MG63 (cell line): Measurements from ENCODE around the gene HDGFL2. TPM values are rescaled to one million over a fixed set of nuclear protein-coding genes. Genes with fewer than 3 reads are reported as not detected.

Experiments
- DNase-seq: peaks from one replicate; pipeline ENCODE4 v3.0.0-alpha.2; 2020
- H3K27me3 ChIP-seq: fragments of 250-450 bp; sonication (Bioruptor Pico); 2 replicates; pipeline ENCODE4 v1.5.1; 2020; ENCODE audit warnings: mild to moderate bottlenecking, moderate library complexity
- H3K36me3 ChIP-seq: fragments of 250-450 bp; sonication (Bioruptor Pico); 2 replicates; pipeline ENCODE4 v1.5.1; 2020; ENCODE audit warnings: mild to moderate bottlenecking, moderate library complexity
- H3K4me3 ChIP-seq: fragments of 250-450 bp; sonication (Bioruptor Pico); 2 replicates; pipeline ENCODE4 v1.5.1; 2020; ENCODE audit warnings: mild to moderate bottlenecking, moderate library complexity
- H3K9me3 ChIP-seq: fragments of 250-450 bp; sonication (Bioruptor Pico); 2 replicates; pipeline ENCODE4 v1.5.1; 2020; ENCODE audit warnings: mild to moderate bottlenecking, moderate library complexity
- total RNA-seq: library from RNA; depleted of rRNA; stranded (reverse); fragments of >200 nt; shearing (Covaris generic); gene quantifications from 2 replicates; pipeline ENCODE4 v1.2.3, GENCODE V29; 2014; ENCODE audit warnings: low replicate concordance

HDGFL2 gene
- total RNA-seq, 1 experiment from 2014 or later = 29.8 TPM

GRCh38 chr19:4454747-4455718, 17.1 kb upstream of the HDGFL2 start:
- Histone ChIP-seq H3K36me3 (no peaks in the 10 kb centered on the region), H3K9me3 (no peaks in the 10 kb centered on the region), H3K4me3 (no peak overlapping the region)

GRCh38 chr19:4455719-4456475, 16.2 kb upstream of the HDGFL2 start:
- Histone ChIP-seq H3K27me3 (no peaks in the 10 kb centered on the region), H3K36me3 (no peaks in the 10 kb centered on the region), H3K9me3 (no peaks in the 10 kb centered on the region), H3K4me3 (peak overlapping the region; percentile 55)
- peak; percentile 27 for DNase-seq

More at GRCh38 chr19:4454747-4455718, 17.1 kb upstream of the HDGFL2 start:
- H3K27me3 ChIP-seq = no peaks in the 10 kb centered on the region
- no peak for DNase-seq

- no peaks in the 10 kb centered on the region for H3K27me3 ChIP-seq
- H3K36me3 ChIP-seq = no peaks in the 10 kb centered on the region
- H3K9me3 ChIP-seq = no peaks in the 10 kb centered on the region
- peak; percentile 47 for DNase-seq
- H3K4me3 ChIP-seq = peak overlapping the region; percentile 55
Measured at GRCh38 chr19:4456476-4456842, 15.6 kb upstream of the HDGFL2 start.

- H3K9me3 ChIP-seq = no peaks in the 10 kb centered on the region
- H3K36me3 ChIP-seq = no peaks in the 10 kb centered on the region
- DNase-seq = no peak
- H3K27me3 ChIP-seq = no peaks in the 10 kb centered on the region
- peak overlapping the region; percentile 55 for H3K4me3 ChIP-seq
Measured at GRCh38 chr19:4456843-4457653, 15.0 kb upstream of the HDGFL2 start.

- peak; percentile 95 for DNase-seq
- Histone ChIP-seq H3K4me3 (peak within 1 kb of the TSS; percentile 55), H3K27me3 (no peaks in the 10 kb centered on the region)
Measured at GRCh38 chr19:4457654-4458395, 14.3 kb upstream of the HDGFL2 start, which contains the start of gene UBXN6. Gene UBXN6 (minus strand): TSS chr19:4457794. CDS start chr19:4457697, 97 bp downstream.

GRCh38 chr19:4464815-4465581, 7.1 kb upstream of the HDGFL2 start:
- Histone ChIP-seq H3K27me3 (no peaks in the 10 kb centered on the region), H3K9me3 (no peaks in the 10 kb centered on the region), H3K36me3 (no peaks in the 10 kb centered on the region), H3K4me3 (no peak overlapping the region)
- no peak for DNase-seq

More at GRCh38 chr19:4457654-4458395, 14.3 kb upstream of the HDGFL2 start, which contains the start of gene UBXN6:
- Histone ChIP-seq H3K9me3 (no peaks in the 10 kb centered on the region), H3K36me3 (no peaks in the 10 kb centered on the region)

- no peak for DNase-seq
- Histone ChIP-seq H3K9me3 (no peaks in the 10 kb centered on the region), H3K27me3 (no peaks in the 10 kb centered on the region), H3K36me3 (no peaks in the 10 kb centered on the region), H3K4me3 (no peak overlapping the region)
Measured at GRCh38 chr19:4467835-4468234, 4.3 kb upstream of the HDGFL2 start.

- peak; percentile 97 for DNase-seq
- no peaks in the 10 kb centered on the region for H3K27me3 ChIP-seq
- no peaks in the 10 kb centered on the region for H3K9me3 ChIP-seq
- peak overlapping the region; percentile 58 for H3K4me3 ChIP-seq
- H3K36me3 ChIP-seq = no peaks in the 10 kb centered on the region
Measured at GRCh38 chr19:4471403-4472173, 509 bp upstream of the HDGFL2 start.

- no peak for DNase-seq
- no peaks in the 10 kb centered on the region for H3K9me3 ChIP-seq
Measured at GRCh38 chr19:4473011-4473762, 1.1 kb downstream of the HDGFL2 start.

GRCh38 chr19:4473763-4474513, 1.8 kb downstream of the HDGFL2 start:
- Histone ChIP-seq H3K36me3 (no peaks in the 10 kb centered on the region), H3K27me3 (no peaks in the 10 kb centered on the region), H3K9me3 (no peaks in the 10 kb centered on the region), H3K4me3 (no peak overlapping the region)
- DNase-seq = no peak

More at GRCh38 chr19:4473011-4473762, 1.1 kb downstream of the HDGFL2 start:
- Histone ChIP-seq H3K27me3 (no peaks in the 10 kb centered on the region), H3K4me3 (peak overlapping the region; percentile 62), H3K36me3 (no peaks in the 10 kb centered on the region)

GRCh38 chr19:4474514-4475022, 2.5 kb downstream of the HDGFL2 start:
- no peaks in the 10 kb centered on the region for H3K27me3 ChIP-seq
- no peak overlapping the region for H3K4me3 ChIP-seq
- no peak for DNase-seq
- no peaks in the 10 kb centered on the region for H3K9me3 ChIP-seq
- H3K36me3 ChIP-seq = no peaks in the 10 kb centered on the region

- H3K4me3 ChIP-seq = no peak overlapping the region
- no peaks in the 10 kb centered on the region for H3K27me3 ChIP-seq
- H3K9me3 ChIP-seq = no peaks in the 10 kb centered on the region
- DNase-seq = no peak
- no peaks in the 10 kb centered on the region for H3K36me3 ChIP-seq
Measured at GRCh38 chr19:4477034-4477801, 5.1 kb downstream of the HDGFL2 start.
